Stimulated activated CD4-positive, alpha-beta T cell treated with anti-CD3 and anti-CD28 coated beads, Interleukin-1b, Interleukin-23, amount 100 ng/mL, for 24 hours (primary cell): ENCODE results near the gene STKLD1.
"Not testable (repeated sequence)": the region's sequence is repeated elsewhere in the genome, so short reads cannot be mapped to it uniquely, and the experiment has no call there.

Experiments used
- DNase-seq, 4 experiments: peaks; one replicate each; pipeline ENCODE4 v3.0.0-alpha.2; 2020; ENCODE audit warnings: low read depth in 4 of 4, low spot score in 1 of 4

STKLD1 gene

DNA sequence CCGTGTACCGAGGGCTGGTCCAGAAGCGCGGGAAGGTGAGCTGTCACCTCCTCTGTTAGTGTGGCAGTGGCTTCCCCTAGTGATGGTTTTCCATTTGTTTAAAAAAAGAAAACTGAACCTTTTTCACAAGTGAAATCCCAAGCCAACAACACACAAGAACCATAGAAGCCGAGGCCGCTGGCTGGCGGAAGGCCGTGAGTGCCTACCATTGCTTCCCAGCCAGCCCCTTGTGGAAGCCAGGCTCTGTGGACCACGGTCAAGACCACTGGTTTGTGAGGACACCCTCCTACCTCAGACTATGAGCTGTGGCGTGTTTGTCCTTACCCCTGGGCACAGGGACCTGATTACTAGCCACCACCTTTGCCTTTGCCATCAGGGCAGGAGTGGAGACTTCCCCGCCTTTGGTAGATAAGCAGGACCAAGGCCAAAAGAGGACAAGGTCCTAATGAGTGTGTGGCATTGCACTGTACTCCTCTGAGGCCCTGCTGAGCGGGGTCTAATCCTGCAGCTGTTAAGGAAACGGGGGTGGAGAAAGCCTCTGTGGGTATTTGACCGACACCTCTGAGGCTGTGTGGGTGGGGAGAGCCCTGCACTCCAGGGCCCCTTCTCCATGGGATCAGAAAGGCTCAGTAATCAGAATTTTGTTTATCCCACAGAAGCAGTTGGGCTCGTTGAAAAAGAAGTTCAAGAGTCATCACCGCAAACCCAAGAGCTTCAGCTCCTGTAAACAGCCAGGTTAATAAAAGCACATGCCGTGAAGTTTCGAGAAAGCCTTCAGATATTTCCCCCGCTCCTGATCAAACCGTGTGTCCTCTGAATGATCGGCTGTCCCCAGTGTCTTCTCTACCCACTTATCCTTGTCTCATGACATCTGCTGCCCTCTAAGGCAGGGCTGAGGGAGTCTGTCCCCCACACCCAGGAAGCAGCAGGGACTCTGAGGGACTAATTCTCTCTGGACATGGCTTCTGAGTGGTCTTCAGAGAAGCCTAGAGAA is 15.5 kb upstream of the STKLD1 start:
- DNase-seq: no peak

DNA sequence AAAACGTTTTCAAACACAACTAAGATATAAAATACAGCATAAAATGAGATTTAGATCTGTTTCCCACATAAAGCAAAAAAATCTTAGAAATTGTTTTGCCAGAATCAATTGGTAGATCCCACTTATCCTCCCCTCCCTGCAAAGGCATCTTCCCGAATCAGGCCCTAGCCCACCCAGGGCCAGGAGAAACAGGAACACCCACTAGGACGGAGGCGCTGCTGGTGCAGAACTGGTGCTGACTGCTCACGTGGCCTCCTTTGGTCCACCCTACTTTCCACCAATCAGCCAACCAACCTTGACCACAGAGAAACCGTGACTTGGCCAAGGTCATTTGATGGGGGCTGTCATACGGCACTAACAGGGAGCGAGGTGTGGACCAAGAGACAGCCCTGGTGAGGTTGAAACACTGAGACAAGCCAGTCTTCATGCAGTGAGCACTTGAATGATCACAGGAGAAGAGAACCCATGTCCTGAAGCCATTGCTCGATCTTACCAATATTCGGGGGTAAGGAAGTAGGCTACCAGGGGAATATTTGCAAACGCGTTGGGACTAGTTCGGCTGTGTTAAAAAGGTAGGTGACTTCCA is 14.6 kb upstream of the STKLD1 start:
- no peak for DNase-seq

GRCh38 chr9:133362359-133363044 is 13.7 kb upstream of the STKLD1 start:
- no peak for DNase-seq

GRCh38 chr9:133366435-133366834 is 9.7 kb upstream of the STKLD1 start:
- DNase-seq: no peak

- no peak for DNase-seq
Observed at GRCh38 chr9:133367221-133367620, 8.9 kb upstream of the STKLD1 start.

DNA sequence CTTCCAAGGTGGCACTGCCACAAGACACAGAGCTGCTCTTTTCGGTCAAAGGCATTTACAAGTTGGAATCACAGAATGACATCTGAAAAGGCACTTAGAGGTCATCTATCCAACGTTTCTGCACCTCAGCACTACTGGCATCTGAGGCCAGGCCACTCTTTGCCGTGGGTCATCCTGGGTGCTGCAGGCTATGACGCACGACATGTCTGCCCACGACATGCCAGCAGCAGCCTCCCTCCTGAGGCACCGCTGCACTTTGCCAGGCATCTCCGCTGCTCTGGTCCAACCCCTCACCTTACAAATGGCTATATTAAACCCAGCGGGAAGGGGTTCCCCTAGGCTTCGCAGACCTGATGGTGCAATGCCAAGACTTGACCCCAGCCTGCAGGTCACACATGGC is 8.4 kb upstream of the STKLD1 start:
- DNase-seq: no peak

DNA sequence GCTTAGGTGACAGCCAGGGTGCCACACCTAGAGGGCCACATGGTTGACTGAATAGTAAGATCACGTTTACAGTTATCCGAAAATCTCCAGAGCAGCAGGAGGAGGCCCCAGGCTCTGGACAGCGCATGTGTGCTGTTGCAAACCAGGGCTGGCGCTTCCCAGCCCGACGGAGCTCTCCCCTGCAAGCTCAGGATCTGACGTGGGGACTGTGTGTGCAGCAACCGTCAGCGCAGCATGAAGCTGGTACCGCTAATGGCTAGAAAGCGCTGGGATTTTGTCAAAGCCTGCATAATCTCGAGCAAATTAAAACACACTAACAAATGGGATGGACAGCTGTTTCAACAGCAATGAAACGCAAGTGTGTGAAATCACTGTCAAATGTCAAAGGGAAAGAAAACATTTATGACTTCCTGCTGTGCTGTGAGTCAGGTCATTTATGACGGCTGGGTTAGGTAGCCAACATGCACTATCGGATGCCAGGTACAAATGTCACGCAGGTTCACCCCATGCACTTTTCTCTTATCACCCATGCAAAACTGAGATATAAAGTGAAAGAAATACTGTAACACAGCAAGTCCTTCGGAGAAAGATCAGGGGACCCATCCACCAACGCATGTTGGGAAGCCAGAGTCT is 7.8 kb upstream of the STKLD1 start:
- DNase-seq: no peak

DNA sequence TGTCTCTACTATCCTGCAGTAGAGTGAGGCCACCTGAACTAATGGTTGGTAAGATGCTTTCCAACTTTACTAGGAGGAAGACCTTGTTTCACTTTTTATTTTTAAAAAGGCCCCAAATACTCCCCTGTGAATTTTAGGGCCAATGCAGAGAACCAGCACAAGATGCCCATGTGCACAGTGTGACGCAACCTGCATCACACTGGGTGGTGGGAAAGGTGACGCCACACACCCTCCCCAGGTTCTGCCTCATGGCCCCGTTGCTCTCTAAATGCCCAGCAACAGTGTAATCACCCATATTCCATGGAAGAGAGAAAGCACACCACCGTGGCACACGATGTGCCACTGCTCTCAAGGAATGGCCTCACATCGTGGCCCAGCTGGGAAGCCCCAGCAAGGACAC is 6.7 kb upstream of the STKLD1 start:
- DNase-seq: no peak

- no peak for DNase-seq
Observed at GRCh38 chr9:133369933-133370332, 6.2 kb upstream of the STKLD1 start.

DNA sequence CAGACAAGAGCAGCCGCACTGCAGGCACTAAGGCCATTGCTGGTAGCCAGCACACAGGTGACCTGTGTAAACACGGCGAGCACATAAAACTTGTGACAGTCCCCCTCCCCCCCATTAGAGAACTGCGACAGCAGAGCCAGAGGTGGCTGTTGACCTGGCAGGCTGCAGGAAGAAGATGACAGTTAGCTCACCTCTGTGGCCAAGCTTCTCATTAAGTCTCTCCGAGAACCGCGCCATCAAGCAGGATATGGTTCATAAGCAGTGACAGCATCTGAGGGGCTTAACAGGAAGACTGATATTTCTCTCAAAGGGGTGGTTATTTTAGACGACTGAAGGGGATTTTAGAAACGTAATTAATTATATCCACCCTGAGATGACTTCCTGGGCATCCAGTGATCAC is 5.5 kb upstream of the STKLD1 start:
- no peak for DNase-seq

DNA sequence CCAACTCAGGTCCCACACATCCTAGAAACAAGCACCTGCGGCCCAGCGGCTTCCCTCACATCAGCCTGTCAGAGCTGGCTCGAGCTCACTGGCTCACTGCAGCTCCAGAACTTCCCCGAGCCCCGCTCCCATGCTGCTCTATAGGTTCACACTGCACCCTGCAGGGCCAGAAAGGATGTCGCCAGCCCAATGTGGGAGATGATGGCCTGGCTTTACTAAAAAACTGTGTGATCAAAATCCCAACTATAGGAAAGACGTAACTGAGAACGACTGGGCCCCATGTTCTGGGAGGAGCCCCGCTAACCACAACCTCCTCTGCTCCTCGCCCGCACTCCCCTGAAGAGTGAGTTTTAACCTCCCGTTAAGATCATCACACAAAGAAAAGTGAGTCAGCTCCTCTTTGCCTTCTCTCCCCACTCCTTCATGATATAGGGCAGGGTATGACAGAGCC is 4.9 kb upstream of the STKLD1 start:
- DNase-seq: peak in 3 of 4 experiments; percentile 49 to 80 (median 67)

- DNase-seq: no peak
Observed at GRCh38 chr9:133372144-133372543, 4.0 kb upstream of the STKLD1 start.

GRCh38 chr9:133374612-133375115 is 1.5 kb upstream of the STKLD1 start:
- no peak for DNase-seq

- DNase-seq: no peak
Observed at GRCh38 chr9:133375116-133375723, 946 bp upstream of the STKLD1 start.

DNA sequence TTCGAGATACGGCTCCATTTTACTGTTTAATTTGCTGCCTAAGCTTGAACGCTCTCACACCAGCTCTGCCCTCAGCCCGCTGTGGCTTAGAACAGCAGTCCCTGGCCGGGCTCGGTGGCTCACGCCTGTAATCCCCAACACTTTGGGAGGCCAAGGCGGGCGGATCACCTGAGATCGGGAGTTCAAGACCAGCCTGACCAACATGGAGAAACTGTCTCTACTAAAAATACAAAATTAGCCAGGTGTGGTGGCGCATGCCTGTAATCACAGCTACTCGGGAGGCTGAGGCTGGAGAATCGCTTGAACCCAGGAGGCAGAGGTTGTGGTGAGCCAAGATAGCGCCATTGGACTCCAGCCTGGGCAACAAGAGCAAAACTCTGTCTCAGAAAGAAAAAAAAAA is 1.1 kb downstream of the STKLD1 start:
- not testable (repeated sequence) for DNase-seq

DNA sequence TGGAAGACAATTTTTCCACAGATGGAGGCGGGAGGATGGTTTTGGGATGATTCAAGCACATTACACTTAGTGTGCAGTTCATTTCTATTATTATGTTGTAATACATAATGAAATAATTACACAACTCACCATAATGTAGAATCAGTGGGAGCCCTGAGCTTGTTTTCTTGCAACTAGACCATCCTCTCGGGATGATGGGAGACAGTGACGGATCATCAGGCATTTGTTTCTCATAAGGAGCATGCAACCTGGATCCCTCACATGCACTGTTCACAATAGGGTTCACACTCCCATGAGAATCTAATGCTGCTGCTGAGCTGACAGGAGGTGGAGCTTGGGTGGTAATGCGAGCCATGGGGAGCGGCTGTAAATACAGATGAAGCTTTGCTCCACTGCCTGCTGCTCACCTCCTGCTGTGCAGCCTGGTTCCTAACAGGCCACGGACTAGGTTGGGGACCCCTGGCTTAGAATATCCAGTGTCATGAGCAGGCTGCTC is 1.6 kb downstream of the STKLD1 start:
- no peak for DNase-seq

GRCh38 chr9:133378408-133378962 is 2.3 kb downstream of the STKLD1 start:
- DNase-seq: no peak

DNA sequence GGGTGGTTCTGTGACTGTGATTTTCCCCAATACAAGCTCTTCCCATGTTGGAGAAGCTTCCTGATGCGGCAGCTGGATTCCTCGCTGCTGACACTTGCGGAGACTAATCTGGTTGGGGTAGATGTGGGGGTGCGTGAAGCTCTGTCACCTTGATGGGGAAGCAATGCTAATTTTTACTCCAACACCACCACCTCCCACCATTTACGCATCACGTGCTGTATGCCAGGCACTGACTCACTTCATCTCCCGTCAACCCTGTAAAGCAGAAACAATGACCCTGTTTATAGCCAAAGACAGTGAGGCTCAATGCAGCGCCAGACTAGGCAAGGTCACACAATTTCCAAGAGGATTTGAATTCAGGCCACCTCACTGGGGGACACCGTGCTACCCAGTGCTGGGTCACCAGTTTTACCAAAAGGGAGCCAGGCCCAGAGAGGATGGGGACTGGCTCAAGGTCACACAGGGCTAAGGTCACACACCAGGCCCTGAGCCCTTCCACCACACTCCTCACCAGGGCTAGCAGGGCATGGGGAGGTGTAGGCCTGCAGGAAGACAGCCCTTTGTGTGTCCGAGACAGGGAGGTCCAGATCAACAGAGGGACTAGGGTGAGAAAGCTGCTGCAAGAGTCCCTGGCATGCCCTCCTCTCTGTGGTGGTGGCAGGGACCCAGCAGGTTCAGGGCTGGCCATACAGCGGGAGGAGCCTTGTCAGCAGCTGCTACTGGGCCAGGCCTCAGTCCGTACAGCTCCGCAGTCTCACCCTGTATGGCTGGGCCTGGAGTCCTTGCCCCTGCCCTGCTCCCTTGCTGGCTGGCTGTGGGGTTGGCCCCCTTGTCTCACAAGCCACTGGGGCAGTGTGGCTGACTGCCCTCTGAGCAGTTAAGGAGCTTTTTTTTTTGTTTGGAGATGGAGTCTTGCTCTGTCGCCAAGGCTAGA is 3.3 kb downstream of the STKLD1 start:
- no peak for DNase-seq

GRCh38 chr9:133380734-133381133 is 4.6 kb downstream of the STKLD1 start:
- no peak for DNase-seq
